GM18909 (cell line): ENCODE measurements around the gene NCKAP5.
"Not testable (repeated sequence)": the region's sequence is repeated elsewhere in the genome, so short reads cannot be mapped to it uniquely, and the experiment has no call there.

ENCODE experiments used
- ATAC-seq: cut with Tn5 transposase; IDR thresholded peaks from one replicate; pipeline ENCODE4 v1.9.1; 2021; ENCODE audit warnings: mild to moderate bottlenecking; ENCODE audit not compliant: unreplicated experiment, poor library complexity

NCKAP5 gene

GRCh38 chr2:133475610-133476009 is 92.7 kb downstream of the NCKAP5 start:
- no peak for ATAC-seq

GRCh38 chr2:133470446-133470845 is 97.8 kb downstream of the NCKAP5 start:
- not testable (repeated sequence) for ATAC-seq

- ATAC-seq, result no peak
Measured at GRCh38 chr2:133462811-133463210, 105.5 kb downstream of the NCKAP5 start.

GRCh38 chr2:133461484-133461883 is 106.8 kb downstream of the NCKAP5 start:
- ATAC-seq, result no peak

GRCh38 chr2:133459590-133459989 is 108.7 kb downstream of the NCKAP5 start:
- no peak for ATAC-seq

- ATAC-seq, result no peak
Measured at GRCh38 chr2:133458280-133458679, 110.0 kb downstream of the NCKAP5 start.

- no peak for ATAC-seq
Measured at GRCh38 chr2:133457861-133458260, 110.4 kb downstream of the NCKAP5 start.

- no peak for ATAC-seq
Measured at GRCh38 chr2:133456971-133457370, 111.3 kb downstream of the NCKAP5 start.

GRCh38 chr2:133456156-133456555 is 112.1 kb downstream of the NCKAP5 start:
- ATAC-seq, result no peak

- ATAC-seq, result no peak
Measured at GRCh38 chr2:133453032-133453431, 115.2 kb downstream of the NCKAP5 start.

- ATAC-seq, result no peak
Measured at GRCh38 chr2:133452583-133452982, 115.7 kb downstream of the NCKAP5 start.

- ATAC-seq, result no peak
Measured at GRCh38 chr2:133452146-133452545, 116.1 kb downstream of the NCKAP5 start.

GRCh38 chr2:133448195-133448594 is 120.1 kb downstream of the NCKAP5 start:
- ATAC-seq, result no peak

- ATAC-seq, result no peak
Measured at GRCh38 chr2:133447303-133447702, 121.0 kb downstream of the NCKAP5 start.

GRCh38 chr2:133444465-133444864 is 123.8 kb downstream of the NCKAP5 start:
- no peak for ATAC-seq

GRCh38 chr2:133442393-133442792 is 125.9 kb downstream of the NCKAP5 start:
- ATAC-seq, result no peak

- no peak for ATAC-seq
Measured at GRCh38 chr2:133439565-133439920, 128.7 kb downstream of the NCKAP5 start.

- ATAC-seq, result no peak
Measured at GRCh38 chr2:133438848-133439564, 129.3 kb downstream of the NCKAP5 start.

- no peak for ATAC-seq
Measured at GRCh38 chr2:133438026-133438425, 130.2 kb downstream of the NCKAP5 start.

GRCh38 chr2:133437492-133437891 is 130.8 kb downstream of the NCKAP5 start:
- no peak for ATAC-seq

- ATAC-seq, result no peak
Measured at GRCh38 chr2:133434959-133435668, 133.1 kb downstream of the NCKAP5 start.
